ENCODE results near the gene SNX15.

GRCh38 chr11:65089621-65090020, 62.4 kb downstream of the SNX15 start:
- TF ChIP-seq POLR2A (IDR thresholded peaks at IDR 0.05; ENCODE audit: extremely low read depth, insufficient read length) = no peak
- TF ChIP-seq CTCF (IDR thresholded peaks at IDR 0.05; ENCODE audit: low read depth, low read length) = no peak
